Tibial artery (tissue), 4 donors: ENCODE measurements around the gene MARCHF2.

Experiments
- DNase-seq, 2 donors: peaks; one replicate each; pipeline ENCODE4 v3.0.0-alpha.2; 2019
- H3K27ac ChIP-seq, 2 donors: fragments of 200-600 bp; sonication (generic) in 1 of 2; 1 replicate in 1 of 2; 2 replicates in 1 of 2; pipeline ENCODE4 v1.5.1; 2018 to 2019; ENCODE audit warnings: mild to moderate bottlenecking in 1 of 2
- H3K27me3 ChIP-seq, 2 donors: fragments of 200-600 bp; sonication (generic) in 1 of 2; one replicate each; pipeline versions ENCODE4 v1.5.1 to v1.6.0; 2016 to 2019
- H3K36me3 ChIP-seq, 3 donors: fragments of 200-600 bp; sonication (generic) in 2 of 3; one replicate each; pipeline ENCODE4 v1.5.1; 2016 to 2019; ENCODE audit warnings: mild to moderate bottlenecking in 2 of 3
- H3K4me1 ChIP-seq, 4 donors: fragments of 200-600 bp; sonication (generic) in 2 of 4; 1 replicate in 3 of 4; 2 replicates in 1 of 4; pipeline ENCODE4 v1.5.1; 2016 to 2019
- H3K4me3 ChIP-seq, 2 donors: fragments of 200-600 bp; sonication (generic) in 1 of 2; 1 replicate in 1 of 2; 2 replicates in 1 of 2; pipeline ENCODE4 v1.5.1; 2018 to 2019; ENCODE audit warnings: mild to moderate bottlenecking in 2 of 2
- H3K9me3 ChIP-seq, 3 donors: fragments of 200-600 bp; sonication (generic) in 1 of 3; one replicate each; pipeline ENCODE4 v1.5.1; 2016 to 2019
- CTCF ChIP-seq, 2 experiments: fragments of 200-600 bp in 1 of 2; fragments of 450-650 bp in 1 of 2; IDR thresholded peaks; one replicate each; pipeline ENCODE4 v1.5.1; 2017 to 2019; ENCODE audit warnings: antibody characterized with exemption in 2 of 2, mild to moderate bottlenecking in 1 of 2, moderate library complexity in 1 of 2
- intact Hi-C: fragments of 100-400 bp; cut with DNase I; formaldehyde crosslinking; loops from one replicate; pipeline ENCODE4 v1.15.0; 2023; ENCODE audit warnings: low total_unique reads

The MARCHF2 gene

GRCh38 chr19:8454218-8454617, 41.1 kb downstream of the MARCHF2 start:
- H3K27me3 ChIP-seq = no peaks in the 10 kb centered on the region
- no peak for TF ChIP-seq CTCF (IDR thresholded peaks at IDR 0.05)
- peaks cover 0 to 21% (median 19%) of the 10 kb centered on the region in 3 donors for H3K36me3 ChIP-seq
- no peak for DNase-seq
- no peak overlapping the region for H3K4me3 ChIP-seq
- no peaks in the 10 kb centered on the region for H3K9me3 ChIP-seq
- H3K4me1 ChIP-seq = peaks cover 0 to 97% (median 67%) of the 10 kb centered on the region in 4 donors
- intact Hi-C loops = no loop called here
- H3K27ac ChIP-seq = no peak overlapping the region

- intact Hi-C loops = no loop called here
- H3K36me3 ChIP-seq = peaks cover 0 to 21% (median 19%) of the 10 kb centered on the region in 3 donors
- no peak overlapping the region for H3K27ac ChIP-seq
- peaks cover 0 to 100% (median 71%) of the 10 kb centered on the region in 4 donors for H3K4me1 ChIP-seq
- TF ChIP-seq CTCF (IDR thresholded peaks at IDR 0.05) = no peak
- H3K9me3 ChIP-seq = no peaks in the 10 kb centered on the region
- no peaks in the 10 kb centered on the region for H3K27me3 ChIP-seq
- no peak overlapping the region for H3K4me3 ChIP-seq
- no peak for DNase-seq
These were observed 41.9 kb downstream of the MARCHF2 start for GRCh38 chr19:8455018-8455417.

- intact Hi-C loops = no loop called here
- DNase-seq = no peak
- Histone ChIP-seq H3K4me1 (peaks cover 0 to 100% (median 76%) of the 10 kb centered on the region in 4 donors), H3K9me3 (no peaks in the 10 kb centered on the region), H3K27me3 (no peaks in the 10 kb centered on the region), H3K4me3 (no peak overlapping the region), H3K36me3 (peaks cover 0 to 21% (median 19%) of the 10 kb centered on the region in 3 donors), H3K27ac (no peak overlapping the region)
- TF ChIP-seq CTCF (IDR thresholded peaks at IDR 0.05) = no peak
These were observed 43.0 kb downstream of the MARCHF2 start for GRCh38 chr19:8456064-8456463.

GRCh38 chr19:8457209-8457608, 44.1 kb downstream of the MARCHF2 start:
- peaks cover 0 to 23% (median 19%) of the 10 kb centered on the region in 3 donors for H3K36me3 ChIP-seq
- TF ChIP-seq CTCF (IDR thresholded peaks at IDR 0.05) = no peak
- no peaks in the 10 kb centered on the region for H3K27me3 ChIP-seq
- peaks cover 0 to 100% (median 73%) of the 10 kb centered on the region in 4 donors for H3K4me1 ChIP-seq
- H3K4me3 ChIP-seq = no peak overlapping the region
- DNase-seq = no peak
- H3K27ac ChIP-seq = no peak overlapping the region
- H3K9me3 ChIP-seq = no peaks in the 10 kb centered on the region
- intact Hi-C loops = no loop called here

GRCh38 chr19:8457827-8458226, 44.7 kb downstream of the MARCHF2 start:
- intact Hi-C loops = no loop called here
- TF ChIP-seq CTCF (IDR thresholded peaks at IDR 0.05) = no peak
- Histone ChIP-seq H3K4me3 (no peak overlapping the region), H3K9me3 (no peaks in the 10 kb centered on the region), H3K27ac (peak overlapping the region in 1 of 2 donors; percentile 64), H3K27me3 (no peaks in the 10 kb centered on the region), H3K4me1 (peaks cover 0 to 94% (median 70%) of the 10 kb centered on the region in 4 donors), H3K36me3 (peaks cover 0 to 24% (median 19%) of the 10 kb centered on the region in 3 donors)
- no peak for DNase-seq

- Histone ChIP-seq H3K36me3 (peaks cover 1 to 24% (median 22%) of the 10 kb centered on the region in 3 donors), H3K9me3 (no peaks in the 10 kb centered on the region), H3K4me1 (peaks cover 0 to 88% (median 66%) of the 10 kb centered on the region in 4 donors), H3K27ac (peak overlapping the region; percentile 53 to 64), H3K4me3 (no peak overlapping the region), H3K27me3 (no peaks in the 10 kb centered on the region)
- no peak for TF ChIP-seq CTCF (IDR thresholded peaks at IDR 0.05)
- intact Hi-C loops = no loop called here
- no peak for DNase-seq
These were observed 45.3 kb downstream of the MARCHF2 start for GRCh38 chr19:8458380-8458779.
